GM12878 (cell line): ENCODE measurements around the gene SLC2A1. TPM values are rescaled to one million over a fixed set of nuclear protein-coding genes. Genes with fewer than 3 reads are reported as not detected.

Source experiments
- BCL11A ChIP-seq: IDR thresholded peaks from 2 replicates; pipeline ENCODE4 v1.6.1; 2011; ENCODE audit warnings: low read depth, low read length
- CEBPZ ChIP-seq: fragments of 150-350 bp; IDR thresholded peaks from 2 replicates; pipeline ENCODE4 v1.6.1; 2016; ENCODE audit warnings: low read depth, low read length
- CHD4 ChIP-seq: fragments of 200-600 bp; sonication (generic); IDR thresholded peaks from 2 replicates; pipeline ENCODE4 v1.6.1; 2016; ENCODE audit warnings: mild to moderate bottlenecking
- EP300 ChIP-seq, 2 experiments: fragments of 150-350 bp in 1 of 2; IDR thresholded peaks; 2 replicates each; pipeline ENCODE4 v1.6.1; 2011 to 2012; ENCODE audit warnings: low read depth in 2 of 2, low read length in 2 of 2, borderline replicate concordance in 1 of 2, improper control_type of control experiment in 1 of 2, inconsistent platforms in 1 of 2; ENCODE audit not compliant: control insufficient read depth in 1 of 2
- GABPA ChIP-seq: IDR thresholded peaks from 2 replicates; pipeline ENCODE4 v1.6.1; 2014; ENCODE audit warnings: antibody characterized with exemption, low read depth, mild to moderate bottlenecking, inconsistent platforms
- GATAD2B ChIP-seq: fragments of 450-650 bp; conservative IDR thresholded peaks from 2 replicates; pipeline ENCODE4 v1.6.1; 2017; ENCODE audit warnings: low read depth, mild to moderate bottlenecking, moderate library complexity
- HCFC1 ChIP-seq: fragments of 150-350 bp; IDR thresholded peaks from 2 replicates; pipeline ENCODE4 v1.6.1; 2014; ENCODE audit warnings: low read length
- NR2F1 ChIP-seq: fragments of 450-650 bp; conservative IDR thresholded peaks from 2 replicates; pipeline ENCODE4 v1.6.1; 2017; ENCODE audit warnings: mild to moderate bottlenecking
- POLR2A ChIP-seq: IDR thresholded peaks from 2 replicates; pipeline ENCODE4 v1.6.1; 2011; ENCODE audit warnings: low read depth, mild to moderate bottlenecking, low read length
- RELB ChIP-seq: fragments of 450-650 bp; IDR thresholded peaks from 2 replicates; pipeline ENCODE4 v1.6.1; 2017; ENCODE audit warnings: low read depth, mild to moderate bottlenecking, moderate library complexity
- SIX5 ChIP-seq: IDR thresholded peaks from 2 replicates; pipeline ENCODE4 v1.6.1; 2011; ENCODE audit warnings: mild to moderate bottlenecking, low read depth, low read length, moderate library complexity; ENCODE audit not compliant: severe bottlenecking
- TCF12 ChIP-seq: IDR thresholded peaks from 2 replicates; pipeline ENCODE4 v1.6.1; 2011; ENCODE audit warnings: low read depth, mild to moderate bottlenecking, low read length
- ZNF207 ChIP-seq: fragments of 450-650 bp; IDR thresholded peaks from 2 replicates; pipeline ENCODE4 v1.6.1; 2014; ENCODE audit warnings: antibody characterized with exemption, mild to moderate bottlenecking, borderline replicate concordance
- ZZZ3 ChIP-seq: IDR thresholded peaks from 2 replicates; pipeline ENCODE4 v1.6.1; 2011; ENCODE audit warnings: low read depth; ENCODE audit not compliant: control insufficient read depth, insufficient read length
- polyA plus RNA-seq, 11 experiments: library from polyadenylated mRNA; depleted of rRNA in 4 of 11; unstranded in 6 of 11; stranded (reverse) in 5 of 11; fragments of >200 nt; fragmentation: Nextera tagmentation in 4 of 11; fragmentation: Illumina TruSeq in 1 of 11; extraction: Ambion mirVana in 4 of 11; extraction: Trizol in 1 of 11; gene quantifications; 1 replicate in 1 of 11; 2 replicates in 10 of 11; pipeline versions ENCODE4 v1.2.1 to v1.2.3, GENCODE V29; 2011 to 2016; ENCODE audit warnings: inconsistent platforms in 2 of 11, missing spikeins in 2 of 11, low read depth in 1 of 11
- total RNA-seq, 4 experiments: library from RNA; depleted of rRNA in 3 of 4; stranded (reverse); fragments of >200 nt in 3 of 4; fragmentation: Illumina TruSeq in 1 of 4; extraction: Trizol in 1 of 4; gene quantifications; 2 replicates each; pipeline versions ENCODE4 v1.2.1 to v1.2.3, GENCODE V29; 2013 to 2021
- TF ChIP-seq, protein P1 (sequence below): IDR thresholded peaks from 2 replicates; pipeline ENCODE4 v1.6.1; 2012; ENCODE audit warnings: low read depth, low read length, improper control_type of control experiment
- TF ChIP-seq, protein P2 (sequence below): IDR thresholded peaks from 2 replicates; pipeline ENCODE4 v1.6.1; 2012; ENCODE audit warnings: low read depth, low read length, improper control_type of control experiment
- TF ChIP-seq, protein P3 (sequence below): IDR thresholded peaks from 2 replicates; pipeline ENCODE4 v1.6.1; 2011; ENCODE audit warnings: low read depth, mild to moderate bottlenecking, low read length, moderate library complexity, borderline replicate concordance; ENCODE audit errors: extremely low read depth
- TF ChIP-seq, protein P4 (sequence below), 3 experiments: IDR thresholded peaks in 2 of 3; conservative IDR thresholded peaks in 1 of 3; 2 replicates each; pipeline ENCODE4 v1.5.1; 2011; ENCODE audit warnings: low read depth in 3 of 3, low read length in 3 of 3, mild to moderate bottlenecking in 3 of 3, control low read depth in 2 of 3, moderate library complexity in 2 of 3, inconsistent platforms in 1 of 3, mixed read lengths in 1 of 3; ENCODE audit not compliant: control insufficient read depth in 2 of 3, insufficient read depth in 1 of 3; ENCODE audit errors: extremely low read depth in 1 of 3
- TF ChIP-seq, protein P5 (sequence below): IDR thresholded peaks from 2 replicates; pipeline ENCODE4 v1.6.1; 2011; ENCODE audit warnings: low read depth, low read length, improper control_type of control experiment, borderline replicate concordance

The SLC2A1 gene
- total and polyA plus RNA-seq, 10 of the 15 experiments (the other 5 are each of a cell fraction or from before 2014, with no cell fraction given): 5.7 to 66.0 (median 44.2) TPM

- TF ChIP-seq CEBPZ: no peak
- TF ChIP-seq ZNF207: no peak
- TF ChIP-seq, protein P1, sequence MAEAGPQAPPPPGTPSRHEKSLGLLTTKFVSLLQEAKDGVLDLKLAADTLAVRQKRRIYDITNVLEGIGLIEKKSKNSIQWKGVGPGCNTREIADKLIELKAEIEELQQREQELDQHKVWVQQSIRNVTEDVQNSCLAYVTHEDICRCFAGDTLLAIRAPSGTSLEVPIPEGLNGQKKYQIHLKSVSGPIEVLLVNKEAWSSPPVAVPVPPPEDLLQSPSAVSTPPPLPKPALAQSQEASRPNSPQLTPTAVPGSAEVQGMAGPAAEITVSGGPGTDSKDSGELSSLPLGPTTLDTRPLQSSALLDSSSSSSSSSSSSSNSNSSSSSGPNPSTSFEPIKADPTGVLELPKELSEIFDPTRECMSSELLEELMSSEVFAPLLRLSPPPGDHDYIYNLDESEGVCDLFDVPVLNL: no peak
- no peak for TF ChIP-seq BCL11A
- no peak for TF ChIP-seq TCF12
- no peak for TF ChIP-seq ZZZ3
- TF ChIP-seq, protein P2, sequence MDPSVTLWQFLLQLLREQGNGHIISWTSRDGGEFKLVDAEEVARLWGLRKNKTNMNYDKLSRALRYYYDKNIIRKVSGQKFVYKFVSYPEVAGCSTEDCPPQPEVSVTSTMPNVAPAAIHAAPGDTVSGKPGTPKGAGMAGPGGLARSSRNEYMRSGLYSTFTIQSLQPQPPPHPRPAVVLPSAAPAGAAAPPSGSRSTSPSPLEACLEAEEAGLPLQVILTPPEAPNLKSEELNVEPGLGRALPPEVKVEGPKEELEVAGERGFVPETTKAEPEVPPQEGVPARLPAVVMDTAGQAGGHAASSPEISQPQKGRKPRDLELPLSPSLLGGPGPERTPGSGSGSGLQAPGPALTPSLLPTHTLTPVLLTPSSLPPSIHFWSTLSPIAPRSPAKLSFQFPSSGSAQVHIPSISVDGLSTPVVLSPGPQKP: no peak
- TF ChIP-seq GABPA: no peak
- no peak for TF ChIP-seq EP300 (IDR thresholded peaks at IDR 0.05; ENCODE audit: borderline replicate concordance in 1 of 2, control insufficient read depth in 1 of 2, low read depth in 2 of 2, low read length in 2 of 2)
- TF ChIP-seq RELB: 0 out of 2 replicates have a peak, but pooled peaks have one; percentile 47
- TF ChIP-seq NR2F1: no peak
- TF ChIP-seq POLR2A: no peak
- no peak for TF ChIP-seq HCFC1
- TF ChIP-seq, protein P3, sequence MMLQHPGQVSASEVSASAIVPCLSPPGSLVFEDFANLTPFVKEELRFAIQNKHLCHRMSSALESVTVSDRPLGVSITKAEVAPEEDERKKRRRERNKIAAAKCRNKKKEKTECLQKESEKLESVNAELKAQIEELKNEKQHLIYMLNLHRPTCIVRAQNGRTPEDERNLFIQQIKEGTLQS: no peak
- TF ChIP-seq, protein P4, sequence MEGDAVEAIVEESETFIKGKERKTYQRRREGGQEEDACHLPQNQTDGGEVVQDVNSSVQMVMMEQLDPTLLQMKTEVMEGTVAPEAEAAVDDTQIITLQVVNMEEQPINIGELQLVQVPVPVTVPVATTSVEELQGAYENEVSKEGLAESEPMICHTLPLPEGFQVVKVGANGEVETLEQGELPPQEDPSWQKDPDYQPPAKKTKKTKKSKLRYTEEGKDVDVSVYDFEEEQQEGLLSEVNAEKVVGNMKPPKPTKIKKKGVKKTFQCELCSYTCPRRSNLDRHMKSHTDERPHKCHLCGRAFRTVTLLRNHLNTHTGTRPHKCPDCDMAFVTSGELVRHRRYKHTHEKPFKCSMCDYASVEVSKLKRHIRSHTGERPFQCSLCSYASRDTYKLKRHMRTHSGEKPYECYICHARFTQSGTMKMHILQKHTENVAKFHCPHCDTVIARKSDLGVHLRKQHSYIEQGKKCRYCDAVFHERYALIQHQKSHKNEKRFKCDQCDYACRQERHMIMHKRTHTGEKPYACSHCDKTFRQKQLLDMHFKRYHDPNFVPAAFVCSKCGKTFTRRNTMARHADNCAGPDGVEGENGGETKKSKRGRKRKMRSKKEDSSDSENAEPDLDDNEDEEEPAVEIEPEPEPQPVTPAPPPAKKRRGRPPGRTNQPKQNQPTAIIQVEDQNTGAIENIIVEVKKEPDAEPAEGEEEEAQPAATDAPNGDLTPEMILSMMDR (IDR thresholded peaks at IDR 0.05 in 2 of 3, conservative IDR thresholded peaks at IDR 0.05 in 1 of 3; ENCODE audit: control insufficient read depth in 2 of 3, extremely low read depth in 1 of 3, insufficient read depth in 1 of 3, low read depth in 3 of 3, low read length in 3 of 3): peak; percentile 84 to 94 (median 92)
- TF ChIP-seq CHD4: no peak
- no peak for TF ChIP-seq SIX5
- TF ChIP-seq, protein P5, sequence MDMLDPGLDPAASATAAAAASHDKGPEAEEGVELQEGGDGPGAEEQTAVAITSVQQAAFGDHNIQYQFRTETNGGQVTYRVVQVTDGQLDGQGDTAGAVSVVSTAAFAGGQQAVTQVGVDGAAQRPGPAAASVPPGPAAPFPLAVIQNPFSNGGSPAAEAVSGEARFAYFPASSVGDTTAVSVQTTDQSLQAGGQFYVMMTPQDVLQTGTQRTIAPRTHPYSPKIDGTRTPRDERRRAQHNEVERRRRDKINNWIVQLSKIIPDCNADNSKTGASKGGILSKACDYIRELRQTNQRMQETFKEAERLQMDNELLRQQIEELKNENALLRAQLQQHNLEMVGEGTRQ: no peak
- TF ChIP-seq GATAD2B: no peak
Measured at GRCh38 chr1:42922687-42923366, 35.8 kb downstream of the SLC2A1 start (continued).
